Ishikawa (cell line): ENCODE data around the gene PRODH2.

Experiments used
- CEBPB ChIP-seq: IDR thresholded peaks from 2 replicates; pipeline ENCODE4 v1.6.1; 2012
- EGR1 ChIP-seq: IDR thresholded peaks from 2 replicates; pipeline ENCODE4 v1.6.1; 2012
- EP300 ChIP-seq: IDR thresholded peaks from 2 replicates; pipeline ENCODE4 v1.6.1; 2012; ENCODE audit warnings: borderline replicate concordance
- MAX ChIP-seq: IDR thresholded peaks from 2 replicates; pipeline ENCODE4 v1.6.1; 2012
- RAD21 ChIP-seq: IDR thresholded peaks from 2 replicates; pipeline ENCODE4 v1.6.1; 2012; ENCODE audit warnings: low read depth
- REST ChIP-seq: IDR thresholded peaks from 2 replicates; pipeline ENCODE4 v1.6.1; 2012; ENCODE audit warnings: low read depth, mild to moderate bottlenecking
- USF1 ChIP-seq: IDR thresholded peaks from 2 replicates; pipeline ENCODE4 v1.6.1; 2012

DNA sequence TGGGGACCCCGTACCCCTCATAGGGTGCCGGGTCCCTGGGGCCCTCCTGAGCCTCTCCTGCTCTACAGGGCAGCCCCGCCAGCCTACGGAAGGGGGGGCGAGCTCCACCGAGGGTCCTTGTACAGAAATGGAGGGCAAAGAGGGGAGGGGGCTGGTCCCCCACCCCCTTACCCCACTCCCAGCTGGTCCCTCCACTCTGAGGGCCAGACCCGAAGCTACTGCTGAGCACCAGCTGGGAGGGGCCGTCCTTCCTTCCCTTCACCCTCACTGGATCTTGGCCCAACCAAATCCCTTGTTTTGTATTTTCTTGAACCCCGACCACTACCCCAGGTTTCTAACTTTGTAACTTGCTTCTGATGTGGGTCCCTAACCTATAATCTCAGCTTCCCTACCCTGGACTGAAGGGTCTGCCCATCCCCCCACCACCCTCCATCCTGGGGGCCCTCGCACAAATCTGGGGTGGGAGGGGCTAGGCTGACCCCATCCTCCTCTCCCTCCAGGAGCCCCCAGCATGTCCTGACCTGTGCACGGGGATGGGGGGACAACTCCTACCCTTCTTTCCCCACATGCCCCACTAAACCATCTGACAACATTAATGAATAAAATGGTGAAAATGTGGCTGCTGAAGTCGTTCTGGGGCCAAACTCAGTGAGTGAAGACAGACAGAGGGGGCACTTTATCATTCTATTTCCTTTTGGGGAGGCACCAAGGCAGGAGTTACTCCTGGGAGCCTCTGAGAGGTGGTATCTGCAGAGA is 24.3 kb downstream of the PRODH2 start:
- TF ChIP-seq RAD21 = no peak
- TF ChIP-seq EP300 = no peak
- no peak for TF ChIP-seq USF1
- TF ChIP-seq CEBPB = no peak
- TF ChIP-seq EGR1 = no peak
- TF ChIP-seq MAX = no peak
- no peak for TF ChIP-seq REST
